Measurements from ENCODE around the gene PLEKHA3. TPM values are rescaled to one million over a fixed set of nuclear protein-coding genes. Genes with fewer than 3 reads are reported as not detected.
A peak's percentile ranks its signal among the peaks of the same experiment; 100 is the strongest.

PLEKHA3 gene
- total and polyA plus RNA-seq, 10 of the 15 experiments (the other 5 are each of a cell fraction or from before 2014, with no cell fraction given): 1.4 to 21.1 (median 7.4) TPM

- Histone ChIP-seq H3K4me1 (ENCODE audit: control insufficient read depth, insufficient read depth, low read length) (peaks cover 33% of the 10 kb centered on the region), H3K9me3 (replicated peaks; ENCODE audit: control insufficient read depth, insufficient read depth, low read length) (no peaks in the 10 kb centered on the region; the same call in 2 of the 3 replicates), H3K4me3 (peak overlapping the region; percentile 49), H3K36me3 (ENCODE audit: control insufficient read depth in 2 of 2, insufficient read depth in 2 of 2, low read length in 1 of 2) (peaks cover 3 to 12% of the 10 kb centered on the region in 2 experiments), H4K20me1 (ENCODE audit: control insufficient read depth, insufficient read depth) (no peaks in the 10 kb centered on the region), H3K79me2 (ENCODE audit: control insufficient read depth, insufficient read depth, low read length) (peaks cover 59% of the 10 kb centered on the region), H2AFZ (ENCODE audit: control insufficient read depth, low read depth, low read length) (no peak overlapping the region), H3K27ac (ENCODE audit: control insufficient read depth, insufficient read depth) (peak overlapping the region; percentile 84), H3K27me3 (replicated peaks in 1 of 2; ENCODE audit: control insufficient read depth in 2 of 2, insufficient read depth in 2 of 2, low read length in 1 of 2) (no peaks in the 10 kb centered on the region), H3K9ac (ENCODE audit: control insufficient read depth, insufficient read depth, low read length) (no peak overlapping the region; the same call in 1 of the 2 replicates), H3K4me2 (ENCODE audit: control insufficient read depth, insufficient read depth) (peak overlapping the region; percentile 56)
- ChIA-PET CTCF (interaction anchor here (0.7 to 2.2 kb wide), 5 partner anchors 14 to 418 kb away, joined by 3 to 11 read pairs (median 4); partner anchors contain the start of gene RBM45), RAD21 (ENCODE audit: unreplicated experiment) (interaction anchor here (0.7 to 4.8 kb wide), 6 partner anchors 12 to 125 kb away, joined by 3 to 29 read pairs (median 4); no protein-coding TSS in a partner anchor), POLR2A (interaction anchor here (0.8 to 1.4 kb wide), 3 partner anchors 9 to 48 kb away, joined by 3 to 6 read pairs (median 3); no protein-coding TSS in a partner anchor), SMC1A (ENCODE audit: uncharacterized antibody, unreplicated experiment) (interaction anchor here (1.0 to 2.4 kb wide), 11 partner anchors 11 to 125 kb away, joined by 3 to 18 read pairs (median 5); partner anchors contain the start of gene FKBP7)
- FAIRE-seq (no peak), DNase-seq (ENCODE audit: low read depth, low spot score) (no peak), ATAC-seq (peak; percentile 1; the same call in 2 of the 3 replicates)
- TF ChIP-seq ZNF217 (IDR thresholded peaks at IDR 0.05) (no peak), SMARCA5 (IDR thresholded peaks at IDR 0.05) (0 out of 2 replicates have a peak, but pooled peaks have one; percentile 46)
- 6% methylated on average over 2 of the region's 2 CpGs for WGBS (ENCODE audit: insufficient coverage, insufficient replicate concordance, low lambda C conversion rate, missing lambda C conversion rate)
- in situ Hi-C loops (cut with MboI) (no loop called here), intact Hi-C loops (cut with micrococcal nuclease; ENCODE audit: unreplicated experiment) (loop anchor here (1.0 to 5.0 kb wide), 2 partner anchors 51 to 128 kb away; no protein-coding TSS in a partner anchor)
- TSS peak; percentile 60 for BruUV-seq (replicated peaks)
Measured at GRCh38 chr2:178530131-178530530, 49.9 kb downstream of the PLEKHA3 start.

- no TSS peak for BruUV-seq (replicated peaks)
- FAIRE-seq (peak; percentile 87), DNase-seq (ENCODE audit: low read depth, low spot score) (peak; percentile 96), ATAC-seq (peak; percentile 91)
- Histone ChIP-seq H3K9me3 (replicated peaks; ENCODE audit: control insufficient read depth, insufficient read depth, low read length) (no peaks in the 10 kb centered on the region; the same call in 2 of the 3 replicates), H3K4me2 (ENCODE audit: control insufficient read depth, insufficient read depth) (peak overlapping the region; percentile 94), H3K36me3 (ENCODE audit: control insufficient read depth in 2 of 2, insufficient read depth in 2 of 2, low read length in 1 of 2) (peaks cover 3 to 15% of the 10 kb centered on the region in 2 experiments), H3K9ac (ENCODE audit: control insufficient read depth, insufficient read depth, low read length) (peak overlapping the region; percentile 72), H2AFZ (ENCODE audit: control insufficient read depth, low read depth, low read length) (peak overlapping the region; percentile 64), H3K79me2 (ENCODE audit: control insufficient read depth, insufficient read depth, low read length) (peaks cover 58% of the 10 kb centered on the region), H3K27ac (ENCODE audit: control insufficient read depth, insufficient read depth) (peak overlapping the region; percentile 84), H3K4me3 (peak overlapping the region; percentile 54), H3K4me1 (ENCODE audit: control insufficient read depth, insufficient read depth, low read length) (peaks cover 33% of the 10 kb centered on the region), H3K27me3 (replicated peaks in 1 of 2; ENCODE audit: control insufficient read depth in 2 of 2, insufficient read depth in 2 of 2, low read length in 1 of 2) (no peaks in the 10 kb centered on the region), H4K20me1 (ENCODE audit: control insufficient read depth, insufficient read depth) (no peaks in the 10 kb centered on the region)
- ChIA-PET SMC1A (ENCODE audit: uncharacterized antibody, unreplicated experiment) (interaction anchor here (0.9 to 2.4 kb wide), 12 partner anchors 11 to 126 kb away, joined by 3 to 18 read pairs (median 3); partner anchors contain the start of gene FKBP7), CTCF (interaction anchor here (0.7 to 2.2 kb wide), 5 partner anchors 14 to 418 kb away, joined by 3 to 11 read pairs (median 4); partner anchors contain the start of gene RBM45), RAD21 (ENCODE audit: unreplicated experiment) (interaction anchor here (1.0 to 4.8 kb wide), 4 partner anchors 49 to 125 kb away, joined by 3 to 29 read pairs (median 6); no protein-coding TSS in a partner anchor), POLR2A (interaction anchor here (0.8 to 1.4 kb wide), 5 partner anchors 9 to 49 kb away, joined by 3 to 6 read pairs (median 3); no protein-coding TSS in a partner anchor)
- 0% methylated on average over 8 of the region's 8 CpGs for WGBS (ENCODE audit: insufficient coverage, insufficient replicate concordance, low lambda C conversion rate, missing lambda C conversion rate)
- intact Hi-C loops (cut with micrococcal nuclease; ENCODE audit: unreplicated experiment) (loop anchor here (1.0 to 5.0 kb wide), 2 partner anchors 51 to 128 kb away; no protein-coding TSS in a partner anchor), in situ Hi-C loops (cut with MboI) (no loop called here)
- peak; percentile 50; the same call in 1 of the 2 replicates for TF ChIP-seq GABPA (IDR thresholded peaks at IDR 0.05; ENCODE audit: low read depth)
- no peak for TF ChIP-seq KAT2A (conservative IDR thresholded peaks at IDR 0.05; ENCODE audit: control insufficient read depth, low read depth, low read length)
- TF ChIP-seq RELB (IDR thresholded peaks at IDR 0.05; ENCODE audit: low read depth): peak; percentile 94
- TF ChIP-seq NKRF (conservative IDR thresholded peaks at IDR 0.05): no peak
- peak; percentile 77 for TF ChIP-seq BMI1 (IDR thresholded peaks at IDR 0.05; ENCODE audit: borderline replicate concordance)
- peak; percentile 81 for TF ChIP-seq RAD51 (IDR thresholded peaks at IDR 0.05)
- TF ChIP-seq ZNF217 (IDR thresholded peaks at IDR 0.05): peak; percentile 88; the same call in 1 of the 2 replicates
Measured at GRCh38 chr2:178530625-178531142, 50.4 kb downstream of the PLEKHA3 start.

Measured in GM12878 (cell line).